CD14-positive monocyte (primary cell): ENCODE results near the gene TAOK1. TPM values are rescaled to one million over a fixed set of nuclear protein-coding genes. Genes with fewer than 3 reads are reported as not detected.
A peak's percentile ranks its signal among the peaks of the same experiment; 100 is the strongest.

Experiments used
- DNase-seq, 3 donors: peaks; one replicate each; pipeline ENCODE4 v3.0.0-alpha.2; 2011 to 2022
- H2AFZ ChIP-seq: 2 replicates; pipeline ENCODE4 v1.6.0; 2012; ENCODE audit warnings: mild to moderate bottlenecking, low read depth, low read length, inconsistent platforms; ENCODE audit not compliant: insufficient read depth, poor library complexity, severe bottlenecking
- H3K27ac ChIP-seq, 2 donors: 1 replicate in 1 of 2; 2 replicates in 1 of 2; pipeline ENCODE4 v1.5.1; 2012 to 2013; ENCODE audit warnings: low read length in 2 of 2, control low read depth in 1 of 2, inconsistent platforms in 1 of 2, low read depth in 1 of 2, mild to moderate bottlenecking in 1 of 2
- H3K27me3 ChIP-seq, 2 donors: one replicate each; pipeline versions ENCODE4 v1.6.0 to v1.6.1; 2011 to 2013; ENCODE audit warnings: low read length in 2 of 2; ENCODE audit not compliant: control insufficient read depth in 2 of 2, insufficient read depth in 2 of 2
- H3K36me3 ChIP-seq, 2 donors: replicated peaks in 1 of 2; 1 replicate in 1 of 2; 2 replicates in 1 of 2; pipeline versions ENCODE4 v1.5.1 to v1.6.1; 2012 to 2013; ENCODE audit warnings: low read length in 2 of 2, control low read depth in 1 of 2, inconsistent platforms in 1 of 2, mild to moderate bottlenecking in 1 of 2; ENCODE audit not compliant: insufficient read depth in 2 of 2, control insufficient read depth in 1 of 2
- H3K4me1 ChIP-seq, 2 donors: 1 replicate in 1 of 2; 2 replicates in 1 of 2; pipeline versions ENCODE4 v1.5.1 to v1.6.1; 2012 to 2013; ENCODE audit warnings: low read length in 2 of 2, control low read depth in 1 of 2, inconsistent platforms in 1 of 2, mild to moderate bottlenecking in 1 of 2, moderate library complexity in 1 of 2; ENCODE audit not compliant: insufficient read depth in 2 of 2, control insufficient read depth in 1 of 2
- H3K4me2 ChIP-seq: replicated peaks from 2 replicates; pipeline ENCODE3; 2012; ENCODE audit warnings: low read length, moderate library complexity, mild to moderate bottlenecking; ENCODE audit not compliant: poor library complexity, severe bottlenecking; ENCODE audit errors: extremely low read depth
- H3K4me3 ChIP-seq, 3 experiments: fragments of 200-600 bp in 1 of 3; sonication (generic) in 1 of 3; replicated peaks in 1 of 3; 1 replicate in 2 of 3; 2 replicates in 1 of 3; pipeline ENCODE4 v1.5.1; 2011 to 2013; ENCODE audit warnings: low read length in 3 of 3, mild to moderate bottlenecking in 3 of 3, control low read depth in 2 of 3, low read depth in 2 of 3, inconsistent platforms in 1 of 3, moderate library complexity in 1 of 3
- H3K79me2 ChIP-seq: 2 replicates; pipeline ENCODE4 v1.6.0; 2012; ENCODE audit warnings: mild to moderate bottlenecking, control low read depth, inconsistent platforms, low read length, moderate library complexity; ENCODE audit not compliant: insufficient read depth
- H3K9ac ChIP-seq: 2 replicates; pipeline ENCODE4 v1.6.0; 2017; ENCODE audit warnings: low read length, mild to moderate bottlenecking; ENCODE audit not compliant: insufficient read depth, poor library complexity, severe bottlenecking
- H3K9me3 ChIP-seq, 2 donors: replicated peaks in 1 of 2; 1 replicate in 1 of 2; 2 replicates in 1 of 2; pipeline versions ENCODE4 v1.5.1 to v1.6.1; 2012 to 2013; ENCODE audit warnings: low read length in 2 of 2, control low read depth in 1 of 2; ENCODE audit not compliant: control insufficient read depth in 1 of 2, insufficient read depth in 1 of 2
- H4K20me1 ChIP-seq: 2 replicates; pipeline ENCODE4 v1.6.0; 2012; ENCODE audit warnings: mild to moderate bottlenecking, low read length, control low read depth, moderate library complexity; ENCODE audit not compliant: insufficient read depth
- H3K27ac Mint-ChIP-seq, 7 donors: one replicate each; pipeline ENCODE4 v1.8.0; 2020; ENCODE audit warnings: mild to moderate bottlenecking in 7 of 7, mixed read lengths in 7 of 7, moderate library complexity in 6 of 7, inconsistent platforms in 2 of 7
- H3K27me3 Mint-ChIP-seq, 3 donors: one replicate each; pipeline ENCODE4 v1.8.0; 2021 to 2022; ENCODE audit warnings: low read depth in 3 of 3, mild to moderate bottlenecking in 3 of 3, mixed read lengths in 3 of 3, moderate library complexity in 3 of 3, inconsistent platforms in 1 of 3
- H3K36me3 Mint-ChIP-seq, 2 donors: one replicate each; pipeline ENCODE4 v1.8.0; 2020; ENCODE audit warnings: mixed read lengths in 2 of 2, inconsistent platforms in 1 of 2, mild to moderate bottlenecking in 1 of 2
- H3K4me1 Mint-ChIP-seq: one replicate; pipeline ENCODE4 v1.8.0; 2020; ENCODE audit warnings: mild to moderate bottlenecking, mixed read lengths
- H3K4me3 Mint-ChIP-seq, 2 donors: one replicate each; pipeline ENCODE4 v1.8.0; 2020; ENCODE audit warnings: mild to moderate bottlenecking in 2 of 2, mixed read lengths in 2 of 2, moderate library complexity in 1 of 2
- H3K9me3 Mint-ChIP-seq, 7 donors: one replicate each; pipeline ENCODE4 v1.8.0; 2020 to 2022; ENCODE audit warnings: mixed read lengths in 7 of 7, mild to moderate bottlenecking in 6 of 7, moderate library complexity in 6 of 7, inconsistent platforms in 2 of 7
- CTCF ChIP-seq: fragments of 200-600 bp; IDR thresholded peaks from one replicate; pipeline ENCODE4 v1.8.0; 2022; ENCODE audit warnings: antibody characterized with exemption, mild to moderate bottlenecking
- WGBS: methylation state at CpG from one replicate; pipeline ENCODE4 v1.1.5; 2013; ENCODE audit warnings: missing lambda C conversion rate; ENCODE audit not compliant: insufficient coverage; 5-methylcytosine and 5-hydroxymethylcytosine counted together
- intact Hi-C, 2 donors: fragments of 100-400 bp; cut with micrococcal nuclease; formaldehyde crosslinking; loops; one replicate each; pipeline versions ENCODE4 v1.15.0 to v1.15.1; 2023
- polyA plus RNA-seq, 3 donors: library from polyadenylated mRNA; depleted of rRNA in 1 of 3; unstranded in 2 of 3; stranded (reverse) in 1 of 3; fragments of 300-500 nt in 2 of 3; fragments of >200 nt in 1 of 3; fragmentation: Illumina TruSeq in 2 of 3; gene quantifications; 1 replicate in 2 of 3; 2 replicates in 1 of 3; pipeline ENCODE4 v1.2.3, GENCODE V29; 2012 to 2021

Gene TAOK1
- polyA plus RNA-seq, 3 donors = 2.4 to 13.9 (median 4.8) TPM

- H3K27ac Mint-ChIP-seq = peak overlapping the region in 1 of 7 donors; percentile 76
- Histone ChIP-seq H3K4me1 (peaks cover 11 to 13% of the 10 kb centered on the region in 2 donors), H2AFZ (no peak overlapping the region), H3K9me3 (no peaks in the 10 kb centered on the region), H3K27me3 (no peaks in the 10 kb centered on the region), H3K27ac (peak overlapping the region in 1 of 2 donors; percentile 2), H4K20me1 (peaks cover 97% of the 10 kb centered on the region), H3K36me3 (peaks cover 24 to 60% of the 10 kb centered on the region in 2 donors), H3K4me3 (no peak overlapping the region), H3K79me2 (peaks cover 96% of the 10 kb centered on the region), H3K4me2 (no peak overlapping the region), H3K9ac (no peak overlapping the region)
- no peak for TF ChIP-seq CTCF
- H3K4me3 Mint-ChIP-seq = no peak overlapping the region
- no peak for DNase-seq
- peaks cover 16% of the 10 kb centered on the region for H3K4me1 Mint-ChIP-seq
- WGBS = no CpG with 5 or more reads among the region's 4 CpGs
- H3K36me3 Mint-ChIP-seq = peaks cover 36 to 77% of the 10 kb centered on the region in 2 donors
- no peaks in the 10 kb centered on the region for H3K9me3 Mint-ChIP-seq
- no peaks in the 10 kb centered on the region for H3K27me3 Mint-ChIP-seq
- intact Hi-C loops = no loop called here
These were observed 67.9 kb downstream of the TAOK1 start for GRCh38 chr17:29458066-29458465.

GRCh38 chr17:29461483-29462206 lies 71.5 kb downstream of the TAOK1 start:
- intact Hi-C loops = no loop called here
- Histone ChIP-seq H3K27ac (no peak overlapping the region), H3K79me2 (peaks cover 75% of the 10 kb centered on the region), H3K4me1 (peaks cover 11 to 13% of the 10 kb centered on the region in 2 donors), H4K20me1 (peaks cover 90% of the 10 kb centered on the region), H3K9ac (no peak overlapping the region), H3K27me3 (no peaks in the 10 kb centered on the region), H3K36me3 (peaks cover 25 to 59% of the 10 kb centered on the region in 2 donors), H3K4me3 (no peak overlapping the region), H3K9me3 (no peaks in the 10 kb centered on the region), H2AFZ (no peak overlapping the region), H3K4me2 (no peak overlapping the region)
- Mint-ChIP-seq H3K9me3 (peaks cover 0 to 2% (median 0%) of the 10 kb centered on the region in 7 donors), H3K27ac (no peak overlapping the region), H3K36me3 (peaks cover 31 to 74% of the 10 kb centered on the region in 2 donors), H3K4me1 (peaks cover 16% of the 10 kb centered on the region), H3K27me3 (no peaks in the 10 kb centered on the region), H3K4me3 (no peak overlapping the region)
- no CpG with 5 or more reads among the region's 2 CpGs for WGBS
- TF ChIP-seq CTCF = no peak
- no peak for DNase-seq
